Gastrocnemius medialis (tissue), 4 donors: ENCODE results near the gene SLC19A2.

ENCODE experiments used
- POLR2A ChIP-seq, 2 donors: fragments of 450-650 bp; IDR thresholded peaks; one replicate each; pipeline ENCODE4 v1.6.1; 2017; ENCODE audit warnings: antibody characterized with exemption in 2 of 2, mild to moderate bottlenecking in 2 of 2, moderate library complexity in 2 of 2
- TF ChIP-seq, protein P1 (sequence below), 5 experiments: fragments of 450-650 bp in 3 of 5; fragments of 200-600 bp in 2 of 5; sonication (generic) in 2 of 5; IDR thresholded peaks in 4 of 5; conservative IDR thresholded peaks in 1 of 5; 1 replicate in 4 of 5; 2 replicates in 1 of 5; pipeline ENCODE4 v1.5.1; 2016 to 2019; ENCODE audit warnings: antibody characterized with exemption in 5 of 5, mild to moderate bottlenecking in 3 of 5, moderate library complexity in 3 of 5

DNA sequence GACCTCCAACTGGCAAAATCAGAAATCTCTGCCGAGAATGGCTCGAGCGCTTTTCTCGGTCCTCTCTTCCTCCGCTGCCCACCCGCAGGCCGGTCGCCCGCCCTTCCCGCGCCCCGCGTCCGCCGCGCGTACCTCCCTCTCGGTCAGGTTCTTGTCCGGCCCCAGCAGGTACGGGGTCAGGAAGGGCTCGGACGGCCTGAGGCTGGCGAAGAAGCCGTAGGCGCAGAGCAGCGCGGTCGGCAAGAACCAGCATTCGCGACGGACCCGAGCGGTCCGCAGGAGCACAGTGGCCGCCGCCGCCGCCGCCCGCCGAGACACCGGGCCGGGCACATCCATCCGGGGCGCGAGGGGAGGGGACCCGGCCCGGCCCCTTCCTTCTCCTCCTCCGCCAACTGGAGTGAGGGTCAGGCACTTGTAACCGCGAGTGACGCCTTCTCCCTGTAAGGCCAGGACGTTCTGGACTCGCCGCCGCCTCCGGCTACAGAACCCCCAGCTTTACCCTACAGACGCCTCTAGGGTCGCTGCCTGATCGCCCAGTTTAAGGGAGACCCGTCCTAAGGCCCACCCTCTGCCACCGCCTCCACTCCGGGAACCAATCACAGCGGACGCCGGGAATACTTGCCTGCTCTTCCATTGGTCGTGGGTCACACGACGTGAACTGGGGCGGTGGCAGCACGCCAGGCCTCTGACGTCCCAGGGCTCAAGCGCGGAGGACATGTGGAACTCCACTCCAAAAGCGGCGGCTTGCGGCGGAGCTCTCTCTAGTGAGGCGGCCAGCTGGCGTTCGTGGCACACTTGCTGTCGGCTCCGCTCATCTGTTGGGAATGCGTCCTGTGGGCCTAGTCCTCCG is at the start of gene SLC19A2:
- TF ChIP-seq, protein P1, sequence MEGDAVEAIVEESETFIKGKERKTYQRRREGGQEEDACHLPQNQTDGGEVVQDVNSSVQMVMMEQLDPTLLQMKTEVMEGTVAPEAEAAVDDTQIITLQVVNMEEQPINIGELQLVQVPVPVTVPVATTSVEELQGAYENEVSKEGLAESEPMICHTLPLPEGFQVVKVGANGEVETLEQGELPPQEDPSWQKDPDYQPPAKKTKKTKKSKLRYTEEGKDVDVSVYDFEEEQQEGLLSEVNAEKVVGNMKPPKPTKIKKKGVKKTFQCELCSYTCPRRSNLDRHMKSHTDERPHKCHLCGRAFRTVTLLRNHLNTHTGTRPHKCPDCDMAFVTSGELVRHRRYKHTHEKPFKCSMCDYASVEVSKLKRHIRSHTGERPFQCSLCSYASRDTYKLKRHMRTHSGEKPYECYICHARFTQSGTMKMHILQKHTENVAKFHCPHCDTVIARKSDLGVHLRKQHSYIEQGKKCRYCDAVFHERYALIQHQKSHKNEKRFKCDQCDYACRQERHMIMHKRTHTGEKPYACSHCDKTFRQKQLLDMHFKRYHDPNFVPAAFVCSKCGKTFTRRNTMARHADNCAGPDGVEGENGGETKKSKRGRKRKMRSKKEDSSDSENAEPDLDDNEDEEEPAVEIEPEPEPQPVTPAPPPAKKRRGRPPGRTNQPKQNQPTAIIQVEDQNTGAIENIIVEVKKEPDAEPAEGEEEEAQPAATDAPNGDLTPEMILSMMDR (IDR thresholded peaks at IDR 0.05 in 4 of 5, conservative IDR thresholded peaks at IDR 0.05 in 1 of 5), result peak in 2 of 5 experiments; percentile 36 to 44
- peak; percentile 91 to 99 for TF ChIP-seq POLR2A (IDR thresholded peaks at IDR 0.05)
